Mucosa of descending colon (tissue), 3 donors: ENCODE results near the gene AMOTL2. TPM values are rescaled to one million over a fixed set of nuclear protein-coding genes. Genes with fewer than 3 reads are reported as not detected.

Source experiments
- ATAC-seq: fragments of 200-7000 bp; cut with Tn5 transposase; one replicate; pipeline ENCODE4 v1.9.1; 2020; ENCODE audit warnings: mild to moderate bottlenecking, moderate library complexity
- DNase-seq, 3 donors: peaks; one replicate each; pipeline ENCODE4 v3.0.0-alpha.2; 2020
- H3K36me3 ChIP-seq: fragments of 200-600 bp; one replicate; pipeline ENCODE4 v1.8.0; 2021; ENCODE audit warnings: low read depth, mild to moderate bottlenecking
- H3K4me1 ChIP-seq: fragments of 200-600 bp; one replicate; pipeline ENCODE4 v1.8.0; 2021; ENCODE audit warnings: low read depth, mild to moderate bottlenecking
- H3K4me3 ChIP-seq: fragments of 200-600 bp; one replicate; pipeline ENCODE4 v1.8.0; 2021; ENCODE audit warnings: mild to moderate bottlenecking
- H3K9me3 ChIP-seq: fragments of 200-600 bp; one replicate; pipeline ENCODE4 v1.8.0; 2021; ENCODE audit warnings: mild to moderate bottlenecking
- CTCF ChIP-seq: fragments of 200-600 bp; IDR thresholded peaks from one replicate; pipeline ENCODE4 v1.8.0; 2022; ENCODE audit warnings: antibody characterized with exemption, mild to moderate bottlenecking
- intact Hi-C, 2 donors: fragments of 100-400 bp; cut with DNase I in 1 of 2; cut with micrococcal nuclease in 1 of 2; formaldehyde crosslinking; loops; one replicate each; pipeline versions ENCODE4 v1.11.0 to v1.11.1; 2022; cut with DNase I, micrococcal nuclease
- total RNA-seq, 3 donors: library from RNA; stranded (reverse); fragmentation: NEBNext Ultra II Directional in 2 of 3; extraction: Animal tissue kit (Norgen Biotek cat#: 25700) in 2 of 3; gene quantifications; one replicate each; pipeline versions ENCODE4 v1.2.1 to v1.2.4, GENCODE V29; 2021 to 2023
- donor health status: DM: no; HTN: no; CAD: no; lungs with moderate emphysema.
- donor health status: DM: no; HTN: no; CAD: no.
- donor health status: DM: no; HTN: yes; CAD: no.

Gene AMOTL2
- total RNA-seq, 3 donors from 2014 or later = 17.9 to 35.1 (median 21.2) TPM

- DNase-seq (no peak), ATAC-seq (no peak)
- intact Hi-C loops = no loop called here
- Histone ChIP-seq H3K36me3 (no peaks in the 10 kb centered on the region), H3K4me1 (peaks cover 15% of the 10 kb centered on the region), H3K4me3 (no peak overlapping the region), H3K9me3 (peaks cover 7% of the 10 kb centered on the region)
- TF ChIP-seq CTCF = no peak
Measured at GRCh38 chr3:134350266-134350665, 24.0 kb downstream of the AMOTL2 start.

- ATAC-seq = no peak
- DNase-seq = no peak
- intact Hi-C loops = no loop called here
- no peak overlapping the region for H3K4me3 ChIP-seq
- peaks cover 7% of the 10 kb centered on the region for H3K9me3 ChIP-seq
- TF ChIP-seq CTCF = no peak
- peaks cover 4% of the 10 kb centered on the region for H3K4me1 ChIP-seq
- H3K36me3 ChIP-seq = no peaks in the 10 kb centered on the region
Measured at GRCh38 chr3:134348524-134348923, 25.7 kb downstream of the AMOTL2 start.

- peak; percentile 74 for ATAC-seq
- H3K9me3 ChIP-seq = peaks cover 7% of the 10 kb centered on the region
- peak; percentile 47 to 56 (median 56) for DNase-seq
- intact Hi-C loops = no loop called here
- no peak overlapping the region for H3K4me3 ChIP-seq
- no peaks in the 10 kb centered on the region for H3K36me3 ChIP-seq
- no peaks in the 10 kb centered on the region for H3K4me1 ChIP-seq
- no peak for TF ChIP-seq CTCF
Measured at GRCh38 chr3:134347551-134347950, 26.7 kb downstream of the AMOTL2 start.

- DNase-seq (no peak), ATAC-seq (no peak)
- intact Hi-C loops = no loop called here
- H3K36me3 ChIP-seq = no peaks in the 10 kb centered on the region
- H3K9me3 ChIP-seq = peaks cover 7% of the 10 kb centered on the region
- no peak overlapping the region for H3K4me3 ChIP-seq
- no peak for TF ChIP-seq CTCF
- H3K4me1 ChIP-seq = no peaks in the 10 kb centered on the region
Measured at GRCh38 chr3:134346744-134347143, 27.5 kb downstream of the AMOTL2 start.

- intact Hi-C loops = no loop called here
- ATAC-seq = no peak
- no peak for DNase-seq
- TF ChIP-seq CTCF = no peak
- Histone ChIP-seq H3K4me3 (no peak overlapping the region), H3K4me1 (no peaks in the 10 kb centered on the region), H3K9me3 (peaks cover 7% of the 10 kb centered on the region), H3K36me3 (no peaks in the 10 kb centered on the region)
Measured at GRCh38 chr3:134345202-134345601, 29.0 kb downstream of the AMOTL2 start.

GRCh38 chr3:134344560-134344959, 29.7 kb downstream of the AMOTL2 start:
- intact Hi-C loops = no loop called here
- ATAC-seq = no peak
- Histone ChIP-seq H3K9me3 (peaks cover 7% of the 10 kb centered on the region), H3K4me3 (no peak overlapping the region), H3K4me1 (no peaks in the 10 kb centered on the region), H3K36me3 (no peaks in the 10 kb centered on the region)
- DNase-seq = no peak
- no peak for TF ChIP-seq CTCF
